Measurements from ENCODE around the gene SHBG.

- no peak for TF ChIP-seq CTCF (conservative IDR thresholded peaks at IDR 0.05; ENCODE audit: low read depth in 2 of 2)
- TF ChIP-seq POLR2AphosphoS5 (IDR thresholded peaks at IDR 0.05; ENCODE audit: low read depth), result no peak
Observed at GRCh38 chr17:7623661-7624060, 6.3 kb upstream of the SHBG start.

Data from GM23338 (cell line).